SK-N-SH (cell line): ENCODE results near the gene MARK3. TPM values are rescaled to one million over a fixed set of nuclear protein-coding genes. Genes with fewer than 3 reads are reported as not detected.
A peak's percentile ranks its signal among the peaks of the same experiment; 100 is the strongest.

Experiments used
- CTCF ChIA-PET: fragments of 300-600, 350-600 bp; formaldehyde crosslinking; extraction: SDS; loops from one replicate; lab custom pipeline; 2021; lab: Yijun Ruan, JAX
- POLR2A ChIA-PET: fragments of 350-600 bp; sonication (Branson Sonifier 250); formaldehyde crosslinking; extraction: SDS; loops from one replicate; lab custom pipeline; 2020; ENCODE audit warnings: antibody characterized with exemption, inconsistent platforms; lab: Yijun Ruan, JAX
- DNase-seq: peaks from one replicate; pipeline ENCODE4 v3.0.0; 2012
- H2AFZ ChIP-seq: fragments of 200-600 bp; sonication (generic); 2 replicates; pipeline ENCODE4 v1.8.1; 2016; ENCODE audit warnings: antibody characterized with exemption, mild to moderate bottlenecking, low read depth
- H3F3A ChIP-seq: fragments of 200-600 bp; sonication (generic); replicated peaks from 2 replicates; pipeline ENCODE3; 2016; ENCODE audit warnings: antibody characterized with exemption, mild to moderate bottlenecking; ENCODE audit not compliant: insufficient read depth
- H3K27ac ChIP-seq, 2 experiments: fragments of 200-500 bp in 1 of 2; fragments of 200-600 bp in 1 of 2; sonication (Bioruptor generic) in 1 of 2; sonication (generic), shearing (Covaris generic) in 1 of 2; 2 replicates each; pipeline versions ENCODE4 v1.5.1 to v1.6.1; 2014 to 2016; ENCODE audit warnings: low read depth in 2 of 2, inconsistent platforms in 1 of 2, low read length in 1 of 2, mild to moderate bottlenecking in 1 of 2, mixed read lengths in 1 of 2
- H3K27me3 ChIP-seq: fragments of 200-600 bp; sonication (generic), shearing (Covaris generic); 2 replicates; pipeline ENCODE4 v1.6.1; 2016; ENCODE audit warnings: mixed run types; ENCODE audit not compliant: insufficient read depth
- H3K36me3 ChIP-seq, 2 experiments: fragments of 200-500 bp in 1 of 2; fragments of 200-600 bp in 1 of 2; sonication (Bioruptor generic) in 1 of 2; sonication (generic) in 1 of 2; replicated peaks in 1 of 2; 2 replicates each; pipeline versions ENCODE3 to v1.5.1; 2014 to 2016; ENCODE audit warnings: low read length in 1 of 2, mild to moderate bottlenecking in 1 of 2; ENCODE audit not compliant: insufficient read depth in 2 of 2, control insufficient read depth in 1 of 2
- H3K4me1 ChIP-seq, 2 experiments: fragments of 200-500 bp in 1 of 2; fragments of 200-600 bp in 1 of 2; sonication (Bioruptor generic) in 1 of 2; sonication (generic), shearing (Covaris generic) in 1 of 2; 2 replicates each; pipeline versions ENCODE4 v1.5.1 to v1.6.1; 2014 to 2016; ENCODE audit warnings: low read depth in 1 of 2, low read length in 1 of 2, mixed run types in 1 of 2; ENCODE audit not compliant: insufficient read depth in 2 of 2, control insufficient read depth in 1 of 2
- H3K4me2 ChIP-seq: fragments of 200-600 bp; sonication (generic), shearing (Covaris generic); 2 replicates; pipeline ENCODE4 v1.6.1; 2017; ENCODE audit warnings: mixed run types
- H3K4me3 ChIP-seq, 2 experiments: fragments of 200-500 bp in 1 of 2; fragments of 200-600 bp in 1 of 2; sonication (Bioruptor generic) in 1 of 2; sonication (generic), shearing (Covaris generic) in 1 of 2; 2 replicates each; pipeline versions ENCODE4 v1.5.1 to v1.8.1; 2014 to 2016; ENCODE audit warnings: low read depth in 2 of 2, inconsistent platforms in 1 of 2, low read length in 1 of 2, mild to moderate bottlenecking in 1 of 2, mixed read lengths in 1 of 2, moderate library complexity in 1 of 2
- H3K79me2 ChIP-seq: fragments of 200-600 bp; sonication (generic); 2 replicates; pipeline ENCODE4 v1.8.1; 2017; ENCODE audit warnings: mild to moderate bottlenecking; ENCODE audit not compliant: insufficient read depth
- H3K9ac ChIP-seq: fragments of 200-600 bp; sonication (generic); 2 replicates; pipeline ENCODE4 v1.6.1; 2017; ENCODE audit warnings: mixed run types
- H3K9me2 ChIP-seq: fragments of 200-600 bp; sonication (generic); 2 replicates; pipeline ENCODE4 v1.6.1; 2017; ENCODE audit warnings: mixed run types
- H3K9me3 ChIP-seq: fragments of 200-600 bp; sonication (generic); 2 replicates; pipeline ENCODE4 v1.6.1; 2017; ENCODE audit warnings: mixed run types, mild to moderate bottlenecking, moderate library complexity
- H4K20me1 ChIP-seq: fragments of 200-600 bp; sonication (generic); 2 replicates; pipeline ENCODE4 v1.6.1; 2017; ENCODE audit warnings: mild to moderate bottlenecking, mixed run types; ENCODE audit not compliant: insufficient read depth
- ELF1 ChIP-seq: IDR thresholded peaks from 2 replicates; pipeline ENCODE4 v1.4.0; 2012
- EP300 ChIP-seq, 2 experiments: IDR thresholded peaks; 2 replicates each; pipeline versions ENCODE4 v1.4.0 to v1.6.1; 2012; ENCODE audit warnings: borderline replicate concordance in 1 of 2, low read depth in 1 of 2, low read length in 1 of 2
- EZH2phosphoT487 ChIP-seq: fragments of 200-600 bp; sonication (generic); IDR thresholded peaks from 2 replicates; pipeline ENCODE4 v1.6.1; 2017; ENCODE audit warnings: low read depth, mixed run types, mild to moderate bottlenecking, antibody characterized with exemption, moderate library complexity, borderline replicate concordance
- FOSL2 ChIP-seq: IDR thresholded peaks from 2 replicates; pipeline ENCODE4 v1.4.0; 2012; ENCODE audit warnings: low read depth, mild to moderate bottlenecking, moderate library complexity, borderline replicate concordance
- GATA2 ChIP-seq: sonication (generic); formaldehyde crosslinking; IDR thresholded peaks from 2 replicates; pipeline ENCODE4 v1.5.0; 2020; ENCODE audit warnings: mild to moderate bottlenecking, missing genetic modification reagents
- MAX ChIP-seq: IDR thresholded peaks from 2 replicates; pipeline ENCODE4 v1.4.0; 2012; ENCODE audit warnings: low read depth
- RAD21 ChIP-seq: IDR thresholded peaks from 2 replicates; pipeline ENCODE4 v1.6.1; 2012; ENCODE audit warnings: mild to moderate bottlenecking, low read length
- REST ChIP-seq: IDR thresholded peaks from 2 replicates; pipeline ENCODE4 v1.6.1; 2012; ENCODE audit warnings: mild to moderate bottlenecking, low read depth, low read length, moderate library complexity
- SIN3A ChIP-seq: IDR thresholded peaks from 2 replicates; pipeline ENCODE4 v1.6.1; 2012; ENCODE audit warnings: low read depth, mild to moderate bottlenecking, low read length, moderate library complexity, borderline replicate concordance
- TAF1 ChIP-seq: IDR thresholded peaks from 2 replicates; pipeline ENCODE4 v1.6.1; 2012; ENCODE audit warnings: low read depth, mild to moderate bottlenecking, low read length, moderate library complexity, borderline replicate concordance
- TCF12 ChIP-seq: IDR thresholded peaks from 2 replicates; pipeline ENCODE4 v1.4.0; 2012
- WGBS: methylation state at CpG from one replicate; pipeline ENCODE4 v1.1.6; 2017; ENCODE audit warnings: low lambda C conversion rate; 5-methylcytosine and 5-hydroxymethylcytosine counted together
- polyA plus RNA-seq, 3 experiments: library from polyadenylated mRNA; depleted of rRNA; stranded (reverse); fragments of >200 nt; gene quantifications; 2 replicates each; pipeline ENCODE4 v1.2.3, GENCODE V29; 2012

The MARK3 gene
- polyA plus RNA-seq, 1 of the 3 experiments (the other 2 are of a cell fraction), result 73.4 TPM

GRCh38 chr14:103547941-103548462, 162.8 kb downstream of the MARK3 start:
- CTCF ChIA-PET, result interaction anchor here (1.8 to 11.6 kb wide), 7 partner anchors 10 to 157 kb away, joined by 7 to 194 read pairs (median 31); partner anchors contain the start of gene CKB
- H2AFZ ChIP-seq, result no peak overlapping the region
- H3K9ac ChIP-seq, result no peak overlapping the region
- no peak overlapping the region for H3K27ac ChIP-seq
- peaks cover 19% of the 10 kb centered on the region for H3K79me2 ChIP-seq
- H3K4me1 ChIP-seq, result peaks cover 18 to 19% of the 10 kb centered on the region in 2 experiments; a peak in 3 of 4 replicates
- peak; percentile 27 for DNase-seq
- POLR2A ChIA-PET, result no interaction called here
- H3K27me3 ChIP-seq, result no peaks in the 10 kb centered on the region
- no peak for TF ChIP-seq ELF1
- no peaks in the 10 kb centered on the region for H3K36me3 ChIP-seq
- H3K4me2 ChIP-seq, result no peak overlapping the region
- no peaks in the 10 kb centered on the region for H3K9me3 ChIP-seq
- peaks cover 17% of the 10 kb centered on the region for H4K20me1 ChIP-seq
- H3F3A ChIP-seq, result peaks cover 17% of the 10 kb centered on the region
- WGBS, result 89% methylated on average over 18 of the region's 18 CpGs
- no peaks in the 10 kb centered on the region for H3K9me2 ChIP-seq
- H3K4me3 ChIP-seq, result no peak overlapping the region

- POLR2A ChIA-PET, result no interaction called here
- DNase-seq, result peak; percentile 24
Observed at GRCh38 chr14:103548463-103549351, 163.5 kb downstream of the MARK3 start.

GRCh38 chr14:103549361-103550311, 164.4 kb downstream of the MARK3 start:
- H3K36me3 ChIP-seq, result no peaks in the 10 kb centered on the region
- 88% methylated on average over 23 of the region's 30 CpGs for WGBS
- no peak overlapping the region for H2AFZ ChIP-seq
- ChIA-PET POLR2A (interaction anchor here (1.0 kb wide), 1 partner anchor 12 kb away, joined by 3 read pairs; no protein-coding TSS in a partner anchor), CTCF (interaction anchor here (1.2 to 11.6 kb wide), 3 partner anchors 10 to 48 kb away, joined by 7 to 194 read pairs (median 120); partner anchors contain the start of gene CKB)
- H3K79me2 ChIP-seq, result peaks cover 36% of the 10 kb centered on the region
- no peaks in the 10 kb centered on the region for H3K9me3 ChIP-seq
- no peaks in the 10 kb centered on the region for H3K27me3 ChIP-seq
- H3F3A ChIP-seq, result peaks cover 17% of the 10 kb centered on the region
- H3K27ac ChIP-seq, result no peak overlapping the region
- no peak overlapping the region for H3K4me2 ChIP-seq
- H3K9me2 ChIP-seq, result no peaks in the 10 kb centered on the region
- no peak for TF ChIP-seq EP300 (IDR thresholded peaks at IDR 0.05; ENCODE audit: borderline replicate concordance in 1 of 2, low read depth in 1 of 2, low read length in 1 of 2)
- no peak for TF ChIP-seq REST
- no peak for TF ChIP-seq GATA2
- TF ChIP-seq SIN3A, result no peak
- TF ChIP-seq TCF12, result no peak
- no peak for TF ChIP-seq TAF1
- H3K4me1 ChIP-seq, result peaks cover 9 to 19% of the 10 kb centered on the region in 2 experiments; a peak in 3 of 4 replicates
- peaks cover 17% of the 10 kb centered on the region for H4K20me1 ChIP-seq
- no peak overlapping the region for H3K9ac ChIP-seq
- H3K4me3 ChIP-seq, result no peak overlapping the region
- DNase-seq, result peak; percentile 38

More at GRCh38 chr14:103548463-103549351, 163.5 kb downstream of the MARK3 start:
- no peaks in the 10 kb centered on the region for H3K9me2 ChIP-seq
- no peak overlapping the region for H3K4me2 ChIP-seq
- no peak overlapping the region; a peak in 1 of 4 replicates for H3K27ac ChIP-seq
- 76% methylated on average over 13 of the region's 27 CpGs for WGBS
- H3F3A ChIP-seq, result peaks cover 17% of the 10 kb centered on the region
- CTCF ChIA-PET, result interaction anchor here (0.6 to 11.6 kb wide), 5 partner anchors 9 to 230 kb away, joined by 3 to 194 read pairs (median 37); partner anchors contain the start of gene CKB
- H3K9me3 ChIP-seq, result no peaks in the 10 kb centered on the region
- peaks cover 26% of the 10 kb centered on the region for H3K79me2 ChIP-seq
- peaks cover 12 to 19% of the 10 kb centered on the region in 2 experiments; a peak in 3 of 4 replicates for H3K4me1 ChIP-seq
- no peak overlapping the region for H3K9ac ChIP-seq
- H3K4me3 ChIP-seq, result no peak overlapping the region
- no peak overlapping the region for H2AFZ ChIP-seq
- H3K27me3 ChIP-seq, result no peaks in the 10 kb centered on the region
- TF ChIP-seq EZH2phosphoT487 (no peak), ELF1 (no peak), RAD21 (no peak), TAF1 (no peak), FOSL2 (no peak), MAX (no peak)
- peaks cover 17% of the 10 kb centered on the region for H4K20me1 ChIP-seq
- no peaks in the 10 kb centered on the region for H3K36me3 ChIP-seq
